Left colon (tissue), 2 donors: ENCODE measurements around the gene NDFIP1. TPM values are rescaled to one million over a fixed set of nuclear protein-coding genes. Genes with fewer than 3 reads are reported as not detected.
"Not testable (repeated sequence)": the region's sequence is repeated elsewhere in the genome, so short reads cannot be mapped to it uniquely, and the experiment has no call there.

Source experiments
- ATAC-seq: fragments of 200-7000 bp; cut with Tn5 transposase; one replicate; pipeline ENCODE4 v1.9.1; 2020; ENCODE audit warnings: mild to moderate bottlenecking, moderate library complexity
- DNase-seq, 2 donors: peaks; one replicate each; pipeline ENCODE4 v3.0.0-alpha.2; 2020
- intact Hi-C, 2 donors: fragments of 100-400 bp; cut with DNase I in 1 of 2; cut with micrococcal nuclease in 1 of 2; formaldehyde crosslinking; loops; one replicate each; pipeline versions ENCODE4 v1.11.2 to v1.14.0; 2022; cut with DNase I, micrococcal nuclease
- total RNA-seq, 2 donors: library from RNA; stranded (reverse); fragmentation: NEBNext Ultra II Directional; extraction: Animal tissue kit (Norgen Biotek cat#: 25700); gene quantifications; one replicate each; pipeline ENCODE4 v1.2.1, GENCODE V29; 2021
- donor health status: DM: no; HTN: no; CAD: no.
- donor health status: DM: yes; HTN: yes; CAD: no.

The NDFIP1 gene
- total RNA-seq, 2 donors from 2014 or later, result 54.8 to 57.8 TPM

DNA sequence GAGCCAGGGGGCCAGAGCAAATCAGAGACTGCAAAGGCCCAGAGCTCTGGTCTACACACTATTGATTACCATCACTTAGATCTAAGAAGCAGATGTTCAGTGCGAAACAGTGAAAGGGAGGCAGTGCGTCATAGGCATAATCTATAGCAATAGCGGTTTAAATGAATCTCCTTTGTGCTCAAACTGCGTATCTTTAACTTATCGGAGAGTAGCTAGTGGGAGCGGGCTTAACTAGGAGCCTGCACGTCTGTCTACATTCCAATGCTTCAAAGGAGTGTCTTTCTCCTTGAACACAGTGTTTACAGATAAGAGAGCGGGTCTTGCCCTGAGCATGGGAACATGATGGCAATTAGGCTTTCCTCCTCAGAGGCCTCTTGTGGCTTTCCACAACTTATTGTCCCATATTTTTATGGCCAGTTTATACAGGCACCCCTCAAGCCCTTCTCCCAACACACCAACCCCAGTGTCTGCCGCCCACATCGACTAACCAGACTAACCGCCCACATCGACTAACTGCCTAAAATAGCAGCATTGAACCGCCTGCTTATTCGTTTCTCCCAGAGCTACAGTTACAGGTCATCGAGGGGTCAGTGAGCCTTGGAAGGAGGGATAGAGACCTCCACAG lies 19.6 kb upstream of the NDFIP1 start:
- DNase-seq, ATAC-seq, intact Hi-C loops: not testable (repeated sequence)

- intact Hi-C loops, result no loop called here
- ATAC-seq, result no peak
- DNase-seq, result no peak
Observed at GRCh38 chr5:142091012-142091411, 17.6 kb upstream of the NDFIP1 start.

- intact Hi-C loops, result no loop called here
- no peak for DNase-seq
- ATAC-seq, result no peak
Observed at GRCh38 chr5:142091922-142092321, 16.7 kb upstream of the NDFIP1 start.

DNA sequence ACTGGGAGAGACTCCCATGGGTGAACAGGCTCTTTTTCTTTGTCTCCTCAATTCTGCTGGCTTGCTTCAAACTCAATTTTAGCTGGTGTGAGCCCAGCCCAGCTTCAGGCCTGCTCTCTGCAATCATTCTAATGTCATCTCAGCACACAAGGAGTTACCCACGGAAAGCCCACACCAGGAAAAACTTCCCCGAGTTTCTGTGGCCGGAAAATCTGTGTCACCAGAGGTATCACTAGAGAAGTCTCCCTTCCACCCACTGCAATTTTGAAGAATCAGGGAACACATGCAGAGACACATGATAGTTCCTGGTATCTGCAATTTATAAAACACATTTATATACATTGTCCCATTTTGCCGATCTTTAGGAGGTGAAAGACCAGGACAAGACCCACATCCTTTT lies 13.5 kb upstream of the NDFIP1 start:
- intact Hi-C loops, result no loop called here
- no peak for DNase-seq
- no peak for ATAC-seq

- DNase-seq (no peak), ATAC-seq (no peak)
- intact Hi-C loops, result no loop called here
Observed at GRCh38 chr5:142095651-142096330, 12.8 kb upstream of the NDFIP1 start.

DNA sequence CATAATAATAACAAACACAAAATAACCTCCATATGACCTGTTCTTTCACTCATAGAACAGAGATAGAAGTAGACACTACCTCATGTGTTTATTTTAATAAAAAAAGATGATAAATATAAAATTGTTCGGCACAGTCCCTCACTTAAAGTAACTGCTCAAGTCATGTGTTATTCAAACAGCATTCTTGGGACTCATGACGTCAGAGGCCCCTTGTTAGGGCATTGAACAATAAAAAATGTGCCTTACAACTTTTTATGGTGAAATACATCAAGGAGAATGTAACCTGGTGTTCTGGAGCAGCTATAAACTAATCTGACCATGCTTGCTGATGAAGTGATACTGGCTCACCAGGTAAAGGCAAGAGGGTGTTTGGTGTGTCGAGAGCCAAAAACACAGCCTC lies 12.2 kb upstream of the NDFIP1 start:
- intact Hi-C loops, result no loop called here
- no peak for ATAC-seq
- DNase-seq, result no peak

- intact Hi-C loops, result no loop called here
- ATAC-seq (no peak), DNase-seq (no peak)
Observed at GRCh38 chr5:142097681-142098080, 10.9 kb upstream of the NDFIP1 start.

DNA sequence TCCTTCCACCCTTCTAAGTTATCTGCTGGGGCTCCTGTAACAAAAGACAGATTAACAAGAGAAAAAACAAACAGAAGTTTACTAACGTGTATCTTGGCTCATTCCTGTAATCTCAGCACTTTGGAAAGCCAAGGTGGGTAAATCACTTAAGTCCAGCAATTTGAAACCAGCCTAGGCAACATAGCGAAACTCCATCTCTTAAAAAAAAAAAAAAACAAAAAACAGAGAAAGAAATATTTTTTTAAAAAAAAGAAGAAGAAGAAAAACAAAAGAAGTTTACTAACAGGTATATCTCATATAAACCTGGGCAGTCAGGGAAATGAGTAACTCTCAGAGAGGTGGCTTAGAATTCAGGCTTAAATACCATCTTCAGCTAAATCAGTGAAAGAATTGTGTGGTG lies 10.3 kb upstream of the NDFIP1 start:
- DNase-seq (no peak), ATAC-seq (no peak)
- intact Hi-C loops, result no loop called here

- intact Hi-C loops, result no loop called here
- no peak for DNase-seq
- ATAC-seq, result no peak
Observed at GRCh38 chr5:142098931-142099330, 9.6 kb upstream of the NDFIP1 start.

GRCh38 chr5:142100307-142100706 lies 8.3 kb upstream of the NDFIP1 start:
- ATAC-seq (no peak), DNase-seq (no peak)
- intact Hi-C loops, result no loop called here

GRCh38 chr5:142102980-142103740 lies 5.4 kb upstream of the NDFIP1 start:
- ATAC-seq (no peak), DNase-seq (no peak)
- intact Hi-C loops, result no loop called here

DNA sequence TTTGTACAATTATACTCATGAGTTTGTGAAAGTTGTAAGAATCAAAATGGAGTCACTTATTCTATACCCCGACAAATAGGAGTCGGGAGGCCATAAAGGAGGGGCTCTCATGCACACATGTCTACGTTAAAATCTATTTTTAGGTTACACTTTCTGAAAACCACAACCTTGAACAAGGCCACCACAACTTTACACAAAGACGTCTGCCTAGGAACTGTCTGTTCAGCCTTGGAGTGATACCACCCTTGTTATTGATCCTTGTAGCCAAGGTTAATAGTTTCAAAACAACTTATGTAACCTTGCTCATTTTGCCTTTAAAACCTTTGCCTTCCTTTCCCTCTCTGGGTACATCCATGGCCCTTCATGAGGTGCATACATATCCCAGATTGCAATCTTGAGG lies 4.1 kb upstream of the NDFIP1 start:
- ATAC-seq, result no peak
- intact Hi-C loops, result no loop called here
- DNase-seq, result no peak

GRCh38 chr5:142106061-142106460 lies 2.5 kb upstream of the NDFIP1 start:
- intact Hi-C loops, result no loop called here
- no peak for DNase-seq
- ATAC-seq, result no peak

- no peak for ATAC-seq
- intact Hi-C loops, result no loop called here
- DNase-seq, result no peak
Observed at GRCh38 chr5:142107036-142107735, 1.4 kb upstream of the NDFIP1 start.

DNA sequence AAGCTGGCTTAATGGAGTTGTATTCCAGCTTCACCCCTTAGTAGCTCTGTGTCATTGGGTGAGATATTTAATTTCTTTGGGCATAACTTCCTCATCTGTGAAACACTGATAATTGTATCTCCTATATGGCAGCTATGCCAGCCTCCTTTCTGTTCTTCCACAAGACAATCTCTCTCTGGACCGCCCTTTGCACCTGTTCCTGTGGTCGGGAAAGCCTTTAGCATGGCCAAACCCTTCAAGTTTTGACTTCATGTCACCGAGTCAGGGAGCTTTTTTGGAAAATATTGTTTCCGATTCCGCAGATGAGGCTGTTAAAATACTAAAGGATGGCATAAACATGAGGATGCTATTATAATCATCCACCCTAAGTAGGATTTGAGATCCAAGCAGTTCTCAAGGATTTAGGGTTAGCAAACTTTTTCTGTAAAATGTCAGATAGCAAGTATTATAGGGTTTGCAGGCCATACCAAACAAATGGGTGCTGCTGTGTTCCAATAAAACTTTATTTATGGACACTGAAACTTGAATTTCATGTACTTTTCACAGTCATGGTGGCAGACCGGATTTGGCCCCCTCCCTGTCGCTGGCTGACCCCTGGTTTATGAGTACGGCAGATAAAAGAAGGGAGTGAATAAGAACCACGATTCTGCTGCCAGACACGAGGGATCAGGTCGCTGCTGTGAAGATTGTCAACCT lies 695 bp upstream of the NDFIP1 start:
- DNase-seq, result no peak
- ATAC-seq, result no peak
- intact Hi-C loops, result no loop called here

DNA sequence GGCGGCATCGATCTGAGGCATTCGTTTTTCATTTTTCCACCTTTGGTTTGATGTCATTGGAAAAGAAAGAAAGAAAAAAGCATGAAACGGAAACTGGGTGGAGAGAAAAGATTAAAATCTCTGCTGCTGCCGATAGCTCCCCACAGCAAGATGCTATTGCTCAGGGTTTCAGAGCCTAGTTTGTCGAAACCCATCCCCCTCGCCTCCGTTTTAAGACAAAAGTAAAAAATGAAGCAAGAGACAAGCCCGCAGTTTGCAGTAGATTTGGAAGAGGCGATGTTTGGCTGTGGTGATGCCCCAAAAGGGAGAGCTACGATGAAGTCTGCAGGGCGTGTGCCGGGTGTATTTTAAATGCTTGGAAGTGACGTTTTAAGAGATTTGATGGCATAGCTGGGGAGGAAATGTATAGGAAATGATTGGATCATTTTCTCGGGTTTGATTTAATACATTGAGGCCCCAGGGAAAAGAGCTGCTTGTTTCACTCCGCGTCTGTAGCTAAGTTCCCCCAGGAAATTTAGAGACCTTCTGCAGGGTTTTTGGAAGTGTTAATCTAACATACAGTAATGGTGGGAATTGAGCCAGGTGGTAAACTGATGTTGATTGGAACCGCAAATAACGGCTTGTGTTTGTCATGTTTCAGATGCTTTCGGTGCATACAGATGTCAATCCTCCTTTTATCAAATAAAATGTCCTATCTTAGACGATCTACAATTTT lies 909 bp downstream of the NDFIP1 start:
- intact Hi-C loops, result no loop called here

GRCh38 chr5:142110046-142110531 lies 1.5 kb downstream of the NDFIP1 start:
- DNase-seq (peak in 1 of 2 donors; percentile 35), ATAC-seq (no peak)
- intact Hi-C loops, result no loop called here

More for the DNA sequence above, 909 bp downstream of the NDFIP1 start:
- peak; percentile 26 to 32 for DNase-seq
- peak; percentile 18 for ATAC-seq

DNA sequence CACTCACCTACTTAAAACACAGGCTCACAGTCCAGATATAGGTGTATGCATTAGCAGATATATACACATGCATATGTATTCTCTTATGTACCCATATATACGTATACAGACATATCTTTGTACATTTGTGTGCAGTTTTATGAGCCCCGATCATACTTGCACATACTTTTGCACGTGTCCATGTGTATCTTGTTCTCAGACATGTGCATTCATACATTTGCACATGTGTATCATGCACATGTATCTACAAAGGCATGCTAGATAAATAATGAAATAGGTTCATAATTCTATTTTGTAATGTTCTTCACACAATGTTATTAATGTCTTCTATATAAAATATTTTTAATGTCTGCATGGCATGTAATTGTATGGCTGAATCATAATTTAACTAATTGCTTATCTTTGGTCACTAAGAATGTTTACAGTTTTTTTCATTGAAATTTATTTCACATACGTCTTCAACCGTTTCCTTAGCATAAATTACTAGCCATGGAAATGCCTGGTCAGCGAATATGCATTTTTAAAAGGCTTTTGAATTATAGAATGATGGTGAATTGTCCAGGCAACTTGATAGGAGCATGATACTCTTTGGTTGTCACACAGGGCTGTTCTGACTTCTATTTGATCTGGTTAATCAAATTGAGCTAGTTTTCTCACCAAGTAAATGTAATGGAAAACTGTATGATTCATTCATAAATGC lies 2.6 kb downstream of the NDFIP1 start:
- intact Hi-C loops, result no loop called here
- DNase-seq, result no peak
- ATAC-seq, result no peak
